ENCODE results near the gene RFTN1. TPM values are rescaled to one million over a fixed set of nuclear protein-coding genes. Genes with fewer than 3 reads are reported as not detected.
"Not testable (repeated sequence)": the region's sequence is repeated elsewhere in the genome, so short reads cannot be mapped to it uniquely, and the experiment has no call there.

RFTN1 gene
- total RNA-seq, 1 experiment from 2014 or later: 0.90 TPM

- no peak overlapping the region for H3K4me3 ChIP-seq (ENCODE audit: insufficient read depth, low read depth, low read length)
- H3K36me3 ChIP-seq (replicated peaks; ENCODE audit: control insufficient read depth, insufficient read depth, low read length): no peaks in the 10 kb centered on the region
- DNase-seq: no peak
Observed at GRCh38 chr3:16490062-16490619, 23.4 kb downstream of the RFTN1 start.

GRCh38 chr3:16489326-16490061 is 24.0 kb downstream of the RFTN1 start:
- not testable (repeated sequence) for H3K27me3 ChIP-seq (ENCODE audit: control insufficient read depth, insufficient read depth, low read length); H3K36me3 ChIP-seq (replicated peaks; ENCODE audit: control insufficient read depth, insufficient read depth, low read length); DNase-seq; H3K4me3 ChIP-seq (ENCODE audit: insufficient read depth, low read depth, low read length)

More at GRCh38 chr3:16490062-16490619, 23.4 kb downstream of the RFTN1 start:
- H3K27me3 ChIP-seq (ENCODE audit: control insufficient read depth, insufficient read depth, low read length): peaks cover 2% of the 10 kb centered on the region; the same call in 1 of the 2 replicates

GRCh38 chr3:16488637-16489036 is 24.9 kb downstream of the RFTN1 start:
- Histone ChIP-seq H3K36me3 (replicated peaks; ENCODE audit: control insufficient read depth, insufficient read depth, low read length) (no peaks in the 10 kb centered on the region), H3K27me3 (ENCODE audit: control insufficient read depth, insufficient read depth, low read length) (peaks cover 2% of the 10 kb centered on the region; the same call in 1 of the 2 replicates), H3K4me3 (ENCODE audit: insufficient read depth, low read depth, low read length) (no peak overlapping the region)
- no peak for DNase-seq

GRCh38 chr3:16487511-16488175 is 25.9 kb downstream of the RFTN1 start:
- no peaks in the 10 kb centered on the region for H3K36me3 ChIP-seq (replicated peaks; ENCODE audit: control insufficient read depth, insufficient read depth, low read length)
- no peak overlapping the region for H3K4me3 ChIP-seq (ENCODE audit: insufficient read depth, low read depth, low read length)
- peaks cover 2% of the 10 kb centered on the region; the same call in 1 of the 2 replicates for H3K27me3 ChIP-seq (ENCODE audit: control insufficient read depth, insufficient read depth, low read length)
- DNase-seq: no peak

- H3K27me3 ChIP-seq (ENCODE audit: control insufficient read depth, insufficient read depth, low read length): peaks cover 3% of the 10 kb centered on the region; the same call in 1 of the 2 replicates
- no peak overlapping the region for H3K4me3 ChIP-seq (ENCODE audit: insufficient read depth, low read depth, low read length)
- H3K36me3 ChIP-seq (replicated peaks; ENCODE audit: control insufficient read depth, insufficient read depth, low read length): no peaks in the 10 kb centered on the region
- no peak for DNase-seq
Observed at GRCh38 chr3:16486951-16487480, 26.5 kb downstream of the RFTN1 start.

- Histone ChIP-seq H3K36me3 (replicated peaks; ENCODE audit: control insufficient read depth, insufficient read depth, low read length) (no peaks in the 10 kb centered on the region), H3K4me3 (ENCODE audit: insufficient read depth, low read depth, low read length) (no peak overlapping the region), H3K27me3 (ENCODE audit: control insufficient read depth, insufficient read depth, low read length) (peaks cover 5% of the 10 kb centered on the region; the same call in 1 of the 2 replicates)
- no peak for DNase-seq
Observed at GRCh38 chr3:16486201-16486600, 27.3 kb downstream of the RFTN1 start.

- no peaks in the 10 kb centered on the region for H3K36me3 ChIP-seq (replicated peaks; ENCODE audit: control insufficient read depth, insufficient read depth, low read length)
- no peak overlapping the region for H3K4me3 ChIP-seq (ENCODE audit: insufficient read depth, low read depth, low read length)
- DNase-seq: no peak
- peaks cover 5% of the 10 kb centered on the region; the same call in 1 of the 2 replicates for H3K27me3 ChIP-seq (ENCODE audit: control insufficient read depth, insufficient read depth, low read length)
Observed at GRCh38 chr3:16485395-16485992, 28.0 kb downstream of the RFTN1 start.

GRCh38 chr3:16484984-16485383 is 28.5 kb downstream of the RFTN1 start:
- peaks cover 5% of the 10 kb centered on the region; the same call in 1 of the 2 replicates for H3K27me3 ChIP-seq (ENCODE audit: control insufficient read depth, insufficient read depth, low read length)
- H3K36me3 ChIP-seq (replicated peaks; ENCODE audit: control insufficient read depth, insufficient read depth, low read length): no peaks in the 10 kb centered on the region
- H3K4me3 ChIP-seq (ENCODE audit: insufficient read depth, low read depth, low read length): no peak overlapping the region
- DNase-seq: no peak

GRCh38 chr3:16484216-16484615 is 29.3 kb downstream of the RFTN1 start:
- no peak for DNase-seq
- H3K36me3 ChIP-seq (replicated peaks; ENCODE audit: control insufficient read depth, insufficient read depth, low read length): no peaks in the 10 kb centered on the region
- peaks cover 5% of the 10 kb centered on the region; the same call in 1 of the 2 replicates for H3K27me3 ChIP-seq (ENCODE audit: control insufficient read depth, insufficient read depth, low read length)
- H3K4me3 ChIP-seq (ENCODE audit: insufficient read depth, low read depth, low read length): no peak overlapping the region

GRCh38 chr3:16482770-16483531 is 30.5 kb downstream of the RFTN1 start:
- peaks cover 5% of the 10 kb centered on the region; the same call in 1 of the 2 replicates for H3K27me3 ChIP-seq (ENCODE audit: control insufficient read depth, insufficient read depth, low read length)
- no peak overlapping the region for H3K4me3 ChIP-seq (ENCODE audit: insufficient read depth, low read depth, low read length)
- peak; percentile 73 for DNase-seq
- H3K36me3 ChIP-seq (replicated peaks; ENCODE audit: control insufficient read depth, insufficient read depth, low read length): no peaks in the 10 kb centered on the region

GRCh38 chr3:16482194-16482769 is 31.2 kb downstream of the RFTN1 start:
- DNase-seq: no peak
- peaks cover 5% of the 10 kb centered on the region; the same call in 1 of the 2 replicates for H3K27me3 ChIP-seq (ENCODE audit: control insufficient read depth, insufficient read depth, low read length)
- no peaks in the 10 kb centered on the region for H3K36me3 ChIP-seq (replicated peaks; ENCODE audit: control insufficient read depth, insufficient read depth, low read length)
- no peak overlapping the region for H3K4me3 ChIP-seq (ENCODE audit: insufficient read depth, low read depth, low read length)

GRCh38 chr3:16481546-16481897 is 32.0 kb downstream of the RFTN1 start:
- DNase-seq: no peak
- H3K36me3 ChIP-seq (replicated peaks; ENCODE audit: control insufficient read depth, insufficient read depth, low read length): no peaks in the 10 kb centered on the region
- no peak overlapping the region for H3K4me3 ChIP-seq (ENCODE audit: insufficient read depth, low read depth, low read length)
- peaks cover 5% of the 10 kb centered on the region; the same call in 1 of the 2 replicates for H3K27me3 ChIP-seq (ENCODE audit: control insufficient read depth, insufficient read depth, low read length)

- H3K36me3 ChIP-seq (replicated peaks; ENCODE audit: control insufficient read depth, insufficient read depth, low read length): no peaks in the 10 kb centered on the region
- DNase-seq: no peak
Observed at GRCh38 chr3:16480861-16481545, 32.5 kb downstream of the RFTN1 start.

More at GRCh38 chr3:16480861-16481545, 32.5 kb downstream of the RFTN1 start:
- Histone ChIP-seq H3K4me3 (ENCODE audit: insufficient read depth, low read depth, low read length) (no peak overlapping the region), H3K27me3 (ENCODE audit: control insufficient read depth, insufficient read depth, low read length) (peaks cover 3% of the 10 kb centered on the region; the same call in 1 of the 2 replicates)
